SK-N-SH (cell line): ENCODE measurements around the gene BBS9. TPM values are rescaled to one million over a fixed set of nuclear protein-coding genes. Genes with fewer than 3 reads are reported as not detected.

Source experiments
- CTCF ChIA-PET: fragments of 300-600, 350-600 bp; formaldehyde crosslinking; extraction: SDS; loops from one replicate; lab custom pipeline; 2021; lab: Yijun Ruan, JAX
- POLR2A ChIA-PET: fragments of 350-600 bp; sonication (Branson Sonifier 250); formaldehyde crosslinking; extraction: SDS; loops from one replicate; lab custom pipeline; 2020; ENCODE audit warnings: antibody characterized with exemption, inconsistent platforms; lab: Yijun Ruan, JAX
- DNase-seq: peaks from one replicate; pipeline ENCODE4 v3.0.0; 2012
- H2AFZ ChIP-seq: fragments of 200-600 bp; sonication (generic); 2 replicates; pipeline ENCODE4 v1.8.1; 2016; ENCODE audit warnings: antibody characterized with exemption, mild to moderate bottlenecking, low read depth
- H3F3A ChIP-seq: fragments of 200-600 bp; sonication (generic); replicated peaks from 2 replicates; pipeline ENCODE3; 2016; ENCODE audit warnings: antibody characterized with exemption, mild to moderate bottlenecking; ENCODE audit not compliant: insufficient read depth
- H3K27ac ChIP-seq, 2 experiments: fragments of 200-500 bp in 1 of 2; fragments of 200-600 bp in 1 of 2; sonication (Bioruptor generic) in 1 of 2; sonication (generic), shearing (Covaris generic) in 1 of 2; 2 replicates each; pipeline versions ENCODE4 v1.5.1 to v1.6.1; 2014 to 2016; ENCODE audit warnings: low read depth in 2 of 2, inconsistent platforms in 1 of 2, low read length in 1 of 2, mild to moderate bottlenecking in 1 of 2, mixed read lengths in 1 of 2
- H3K27me3 ChIP-seq: fragments of 200-600 bp; sonication (generic), shearing (Covaris generic); 2 replicates; pipeline ENCODE4 v1.6.1; 2016; ENCODE audit warnings: mixed run types; ENCODE audit not compliant: insufficient read depth
- H3K36me3 ChIP-seq, 2 experiments: fragments of 200-500 bp in 1 of 2; fragments of 200-600 bp in 1 of 2; sonication (Bioruptor generic) in 1 of 2; sonication (generic) in 1 of 2; replicated peaks in 1 of 2; 2 replicates each; pipeline versions ENCODE3 to v1.5.1; 2014 to 2016; ENCODE audit warnings: low read length in 1 of 2, mild to moderate bottlenecking in 1 of 2; ENCODE audit not compliant: insufficient read depth in 2 of 2, control insufficient read depth in 1 of 2
- H3K4me1 ChIP-seq, 2 experiments: fragments of 200-500 bp in 1 of 2; fragments of 200-600 bp in 1 of 2; sonication (Bioruptor generic) in 1 of 2; sonication (generic), shearing (Covaris generic) in 1 of 2; 2 replicates each; pipeline versions ENCODE4 v1.5.1 to v1.6.1; 2014 to 2016; ENCODE audit warnings: low read depth in 1 of 2, low read length in 1 of 2, mixed run types in 1 of 2; ENCODE audit not compliant: insufficient read depth in 2 of 2, control insufficient read depth in 1 of 2
- H3K4me2 ChIP-seq: fragments of 200-600 bp; sonication (generic), shearing (Covaris generic); 2 replicates; pipeline ENCODE4 v1.6.1; 2017; ENCODE audit warnings: mixed run types
- H3K4me3 ChIP-seq, 2 experiments: fragments of 200-500 bp in 1 of 2; fragments of 200-600 bp in 1 of 2; sonication (Bioruptor generic) in 1 of 2; sonication (generic), shearing (Covaris generic) in 1 of 2; 2 replicates each; pipeline versions ENCODE4 v1.5.1 to v1.8.1; 2014 to 2016; ENCODE audit warnings: low read depth in 2 of 2, inconsistent platforms in 1 of 2, low read length in 1 of 2, mild to moderate bottlenecking in 1 of 2, mixed read lengths in 1 of 2, moderate library complexity in 1 of 2
- H3K79me2 ChIP-seq: fragments of 200-600 bp; sonication (generic); 2 replicates; pipeline ENCODE4 v1.8.1; 2017; ENCODE audit warnings: mild to moderate bottlenecking; ENCODE audit not compliant: insufficient read depth
- H3K9ac ChIP-seq: fragments of 200-600 bp; sonication (generic); 2 replicates; pipeline ENCODE4 v1.6.1; 2017; ENCODE audit warnings: mixed run types
- H3K9me2 ChIP-seq: fragments of 200-600 bp; sonication (generic); 2 replicates; pipeline ENCODE4 v1.6.1; 2017; ENCODE audit warnings: mixed run types
- H3K9me3 ChIP-seq: fragments of 200-600 bp; sonication (generic); 2 replicates; pipeline ENCODE4 v1.6.1; 2017; ENCODE audit warnings: mixed run types, mild to moderate bottlenecking, moderate library complexity
- H4K20me1 ChIP-seq: fragments of 200-600 bp; sonication (generic); 2 replicates; pipeline ENCODE4 v1.6.1; 2017; ENCODE audit warnings: mild to moderate bottlenecking, mixed run types; ENCODE audit not compliant: insufficient read depth
- CHD2 ChIP-seq: fragments of 150-350 bp; IDR thresholded peaks from 2 replicates; pipeline ENCODE4 v1.6.1; 2018; ENCODE audit warnings: low read length; ENCODE audit not compliant: partially characterized antibody
- ELF1 ChIP-seq: IDR thresholded peaks from 2 replicates; pipeline ENCODE4 v1.4.0; 2012
- FOSL2 ChIP-seq: IDR thresholded peaks from 2 replicates; pipeline ENCODE4 v1.4.0; 2012; ENCODE audit warnings: low read depth, mild to moderate bottlenecking, moderate library complexity, borderline replicate concordance
- FOXJ3 ChIP-seq: sonication (generic); formaldehyde crosslinking; IDR thresholded peaks from 2 replicates; pipeline ENCODE4 v1.5.1; 2020; ENCODE audit warnings: mild to moderate bottlenecking, missing genetic modification reagents
- FOXM1 ChIP-seq: IDR thresholded peaks from 2 replicates; pipeline ENCODE4 v1.4.0; 2012; ENCODE audit warnings: low read depth, mild to moderate bottlenecking
- IRF3 ChIP-seq: fragments of 150-350 bp; IDR thresholded peaks from 2 replicates; pipeline ENCODE4 v1.6.1; 2016; ENCODE audit warnings: mild to moderate bottlenecking, low read depth, low read length
- MAX ChIP-seq: IDR thresholded peaks from 2 replicates; pipeline ENCODE4 v1.4.0; 2012; ENCODE audit warnings: low read depth
- MEF2A ChIP-seq: IDR thresholded peaks from 2 replicates; pipeline ENCODE4 v1.4.0; 2012; ENCODE audit warnings: low read depth, borderline replicate concordance
- PBX3 ChIP-seq: IDR thresholded peaks from 2 replicates; pipeline ENCODE4; 2012
- POLR2AphosphoS5 ChIP-seq: IDR thresholded peaks from 2 replicates; pipeline ENCODE4 v1.6.1; 2012; ENCODE audit warnings: low read depth, low read length
- RAD21 ChIP-seq: IDR thresholded peaks from 2 replicates; pipeline ENCODE4 v1.6.1; 2012; ENCODE audit warnings: mild to moderate bottlenecking, low read length
- RFX5 ChIP-seq: IDR thresholded peaks from 2 replicates; pipeline ENCODE4 v1.6.1; 2012; ENCODE audit warnings: mild to moderate bottlenecking, improper control_type of control experiment, low read length
- SIN3A ChIP-seq: IDR thresholded peaks from 2 replicates; pipeline ENCODE4 v1.6.1; 2012; ENCODE audit warnings: low read depth, mild to moderate bottlenecking, low read length, moderate library complexity, borderline replicate concordance
- SMC3 ChIP-seq: IDR thresholded peaks from 2 replicates; pipeline ENCODE4 v1.6.1; 2012; ENCODE audit warnings: low read depth, low read length, improper control_type of control experiment
- TAF1 ChIP-seq: IDR thresholded peaks from 2 replicates; pipeline ENCODE4 v1.6.1; 2012; ENCODE audit warnings: low read depth, mild to moderate bottlenecking, low read length, moderate library complexity, borderline replicate concordance
- USF2 ChIP-seq: fragments of 150-350 bp; IDR thresholded peaks from 2 replicates; pipeline ENCODE4 v1.6.1; 2017; ENCODE audit warnings: antibody characterized with exemption, low read length, low read depth, borderline replicate concordance
- ZBTB33 ChIP-seq: IDR thresholded peaks from 2 replicates; pipeline ENCODE4 v1.4.0; 2012; ENCODE audit warnings: low read depth, borderline replicate concordance
- WGBS: methylation state at CpG from one replicate; pipeline ENCODE4 v1.1.6; 2017; ENCODE audit warnings: low lambda C conversion rate; 5-methylcytosine and 5-hydroxymethylcytosine counted together
- polyA plus RNA-seq, 3 experiments: library from polyadenylated mRNA; depleted of rRNA; stranded (reverse); fragments of >200 nt; gene quantifications; 2 replicates each; pipeline ENCODE4 v1.2.3, GENCODE V29; 2012

The BBS9 gene
- polyA plus RNA-seq, 1 of the 3 experiments (the other 2 are of a cell fraction), result 7.5 TPM

- TF ChIP-seq IRF3 (no peak), SMC3 (no peak), FOSL2 (no peak), FOXM1 (no peak), ELF1 (no peak), MEF2A (no peak), USF2 (no peak)
Measured at GRCh38 chr7:33192695-33193291, 63.4 kb downstream of the BBS9 start (continued).

- POLR2A ChIA-PET, result no interaction called here
Measured at GRCh38 chr7:33193308-33193864, 64.0 kb downstream of the BBS9 start.

GRCh38 chr7:33195264-33195663 lies 65.9 kb downstream of the BBS9 start:
- DNase-seq, result no peak
- Histone ChIP-seq H3F3A (no peaks in the 10 kb centered on the region), H3K27ac (no peak overlapping the region), H2AFZ (no peak overlapping the region), H3K9ac (no peak overlapping the region), H4K20me1 (no peaks in the 10 kb centered on the region), H3K79me2 (no peaks in the 10 kb centered on the region), H3K36me3 (no peaks in the 10 kb centered on the region), H3K9me2 (no peaks in the 10 kb centered on the region), H3K4me1 (no peaks in the 10 kb centered on the region; a peak in 1 of 4 replicates), H3K4me3 (no peak overlapping the region), H3K4me2 (no peak overlapping the region), H3K9me3 (no peaks in the 10 kb centered on the region), H3K27me3 (no peaks in the 10 kb centered on the region)
- WGBS, result 78% methylated on average over 2 of the region's 2 CpGs
- POLR2A ChIA-PET, result no interaction called here
- CTCF ChIA-PET, result interaction anchor here (0.8 to 4.2 kb wide), 3 partner anchors 10 to 700 kb away, joined by 3 to 16 read pairs (median 15); no protein-coding TSS in a partner anchor
- TF ChIP-seq FOXJ3 (CRISPR knock-in tag), result no peak
- TF ChIP-seq RFX5, result no peak
- no peak for TF ChIP-seq MEF2A
- TF ChIP-seq ELF1, result no peak
- TF ChIP-seq TAF1, result no peak
- no peak for TF ChIP-seq ZBTB33
- TF ChIP-seq RAD21, result no peak
- TF ChIP-seq PBX3, result no peak
- no peak for TF ChIP-seq IRF3

More at GRCh38 chr7:33193308-33193864, 64.0 kb downstream of the BBS9 start:
- Histone ChIP-seq H3K36me3 (no peaks in the 10 kb centered on the region), H3K4me3 (no peak overlapping the region), H3K27ac (no peak overlapping the region), H3K9me3 (no peaks in the 10 kb centered on the region), H3K9me2 (no peaks in the 10 kb centered on the region), H2AFZ (no peak overlapping the region), H3K79me2 (no peaks in the 10 kb centered on the region), H3K4me2 (no peak overlapping the region), H3K27me3 (no peaks in the 10 kb centered on the region), H3K4me1 (no peaks in the 10 kb centered on the region; a peak in 1 of 4 replicates), H3K9ac (no peak overlapping the region), H3F3A (no peaks in the 10 kb centered on the region), H4K20me1 (no peaks in the 10 kb centered on the region)
- DNase-seq, result no peak
- TF ChIP-seq ELF1 (no peak), MAX (no peak), FOXM1 (no peak), POLR2AphosphoS5 (no peak), CHD2 (no peak), SIN3A (no peak)
- 98% methylated on average over 3 of the region's 3 CpGs for WGBS
- CTCF ChIA-PET, result interaction anchor here (0.9 kb wide), 1 partner anchor 739 kb away, joined by 3 read pairs; no protein-coding TSS in a partner anchor
